Measurements from ENCODE around the gene SBK3. TPM values are rescaled to one million over a fixed set of nuclear protein-coding genes. Genes with fewer than 3 reads are reported as not detected.
"Not testable (repeated sequence)": the region's sequence is repeated elsewhere in the genome, so short reads cannot be mapped to it uniquely, and the experiment has no call there.

The SBK3 gene
- polyA plus RNA-seq, 4 donors = 0.10 to 0.22 (median 0.13) TPM

- no peak for DNase-seq (ENCODE audit: low read depth in 4 of 4, low spot score in 2 of 4)
Measured at GRCh38 chr19:55543567-55543966, 1.8 kb downstream of the SBK3 start.

- DNase-seq (ENCODE audit: low read depth in 4 of 4, low spot score in 2 of 4) = no peak
Measured at GRCh38 chr19:55542292-55542855, 3.0 kb downstream of the SBK3 start.

- DNase-seq (ENCODE audit: low read depth in 4 of 4, low spot score in 2 of 4) = no peak
Measured at GRCh38 chr19:55541091-55541490, 4.3 kb downstream of the SBK3 start.

GRCh38 chr19:55540619-55541018, 4.7 kb downstream of the SBK3 start:
- DNase-seq (ENCODE audit: low read depth in 4 of 4, low spot score in 2 of 4) = no peak

GRCh38 chr19:55539090-55539984, 6.0 kb downstream of the SBK3 start:
- no peak for DNase-seq (ENCODE audit: low read depth in 4 of 4, low spot score in 2 of 4)

GRCh38 chr19:55538132-55538531, 7.2 kb downstream of the SBK3 start:
- DNase-seq (ENCODE audit: low read depth in 4 of 4, low spot score in 2 of 4) = no peak

GRCh38 chr19:55537741-55538111, 7.6 kb downstream of the SBK3 start:
- no peak for DNase-seq (ENCODE audit: low read depth in 4 of 4, low spot score in 2 of 4)

- DNase-seq (ENCODE audit: low read depth in 4 of 4, low spot score in 2 of 4) = no peak
Measured at GRCh38 chr19:55536951-55537740, 8.2 kb downstream of the SBK3 start, which contains the start of gene SBK2. TSS of gene SBK2 (minus strand) at chr19:55537133. CDS start at chr19:55536294, 839 bp downstream.

GRCh38 chr19:55536366-55536765, 9.0 kb downstream of the SBK3 start:
- DNase-seq (ENCODE audit: low read depth in 4 of 4, low spot score in 2 of 4) = no peak

- DNase-seq (ENCODE audit: low read depth in 4 of 4, low spot score in 2 of 4) = no peak
Measured at GRCh38 chr19:55535965-55536350, 9.4 kb downstream of the SBK3 start.

GRCh38 chr19:55535173-55535964, 10.0 kb downstream of the SBK3 start:
- no peak for DNase-seq (ENCODE audit: low read depth in 4 of 4, low spot score in 2 of 4)

GRCh38 chr19:55534280-55534679, 11.1 kb downstream of the SBK3 start:
- not testable (repeated sequence) for DNase-seq (ENCODE audit: low read depth in 4 of 4, low spot score in 2 of 4)

- DNase-seq (ENCODE audit: low read depth in 4 of 4, low spot score in 2 of 4) = no peak
Measured at GRCh38 chr19:55530996-55531395, 14.3 kb downstream of the SBK3 start.

- no peak for DNase-seq (ENCODE audit: low read depth in 4 of 4, low spot score in 2 of 4)
Measured at GRCh38 chr19:55529636-55530234, 15.6 kb downstream of the SBK3 start.

- DNase-seq (ENCODE audit: low read depth in 4 of 4, low spot score in 2 of 4) = no peak
Measured at GRCh38 chr19:55528030-55528803, 17.1 kb downstream of the SBK3 start.

GRCh38 chr19:55527197-55528029, 17.9 kb downstream of the SBK3 start:
- DNase-seq (ENCODE audit: low read depth in 4 of 4, low spot score in 2 of 4) = no peak

GRCh38 chr19:55526216-55527196, 18.8 kb downstream of the SBK3 start:
- DNase-seq (ENCODE audit: low read depth in 4 of 4, low spot score in 2 of 4) = no peak
